A673 (cell line): ENCODE measurements around the gene RERE.

ENCODE experiments used
- EZH2 ChIP-seq: fragments of 200-600 bp; sonication (generic); IDR thresholded peaks from 2 replicates; pipeline ENCODE4 v1.6.1; 2017; ENCODE audit warnings: borderline replicate concordance, low read depth, mild to moderate bottlenecking, mixed read lengths, antibody characterized with exemption, low read length; ENCODE audit not compliant: poor library complexity, severe bottlenecking
- TF ChIP-seq, protein P1 (sequence below): fragments of 300-800, 200-600 bp; sonication (generic); conservative IDR thresholded peaks from 2 replicates; pipeline ENCODE4 v1.5.1; 2017; ENCODE audit warnings: low read depth, mild to moderate bottlenecking, antibody characterized with exemption, low read length, moderate library complexity, mixed read lengths

DNA sequence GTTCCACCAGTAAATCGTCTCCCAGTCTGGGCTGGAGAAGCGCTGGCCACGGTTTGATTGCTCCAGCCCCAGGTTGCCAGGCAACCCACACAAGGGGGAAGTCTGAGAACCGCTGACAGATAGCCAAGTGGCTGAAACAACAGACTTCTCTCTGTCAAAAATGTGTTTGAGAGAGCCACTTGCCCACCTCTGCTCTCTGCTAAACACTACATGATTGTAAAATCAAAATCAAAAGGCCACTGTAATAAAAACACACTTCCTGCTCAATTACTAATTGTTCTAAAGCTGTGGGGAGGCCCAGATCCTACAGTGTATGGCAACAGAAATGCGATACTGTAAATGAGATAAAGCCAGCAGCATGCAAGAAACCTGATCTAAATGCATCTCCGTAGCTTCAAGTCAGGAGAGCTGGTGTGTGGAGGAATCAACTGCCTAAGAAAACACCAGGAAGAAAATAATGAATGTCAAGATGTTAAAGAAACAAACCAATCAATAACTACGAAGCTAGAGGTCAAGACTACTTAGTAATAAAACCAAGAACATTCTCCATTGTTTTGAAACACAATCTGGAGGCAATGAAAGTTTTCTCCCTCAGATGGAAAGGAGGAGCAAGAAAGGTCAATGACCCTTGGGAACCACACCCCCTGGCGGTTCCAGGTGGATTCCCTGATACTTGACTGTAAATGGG lies 378.3 kb downstream of the RERE start:
- TF ChIP-seq, protein P1, sequence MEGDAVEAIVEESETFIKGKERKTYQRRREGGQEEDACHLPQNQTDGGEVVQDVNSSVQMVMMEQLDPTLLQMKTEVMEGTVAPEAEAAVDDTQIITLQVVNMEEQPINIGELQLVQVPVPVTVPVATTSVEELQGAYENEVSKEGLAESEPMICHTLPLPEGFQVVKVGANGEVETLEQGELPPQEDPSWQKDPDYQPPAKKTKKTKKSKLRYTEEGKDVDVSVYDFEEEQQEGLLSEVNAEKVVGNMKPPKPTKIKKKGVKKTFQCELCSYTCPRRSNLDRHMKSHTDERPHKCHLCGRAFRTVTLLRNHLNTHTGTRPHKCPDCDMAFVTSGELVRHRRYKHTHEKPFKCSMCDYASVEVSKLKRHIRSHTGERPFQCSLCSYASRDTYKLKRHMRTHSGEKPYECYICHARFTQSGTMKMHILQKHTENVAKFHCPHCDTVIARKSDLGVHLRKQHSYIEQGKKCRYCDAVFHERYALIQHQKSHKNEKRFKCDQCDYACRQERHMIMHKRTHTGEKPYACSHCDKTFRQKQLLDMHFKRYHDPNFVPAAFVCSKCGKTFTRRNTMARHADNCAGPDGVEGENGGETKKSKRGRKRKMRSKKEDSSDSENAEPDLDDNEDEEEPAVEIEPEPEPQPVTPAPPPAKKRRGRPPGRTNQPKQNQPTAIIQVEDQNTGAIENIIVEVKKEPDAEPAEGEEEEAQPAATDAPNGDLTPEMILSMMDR, result no peak
- TF ChIP-seq EZH2, result no peak
